K562 (cell line): Measurements from ENCODE around the gene AMER3. TPM values are rescaled to one million over a fixed set of nuclear protein-coding genes. Genes with fewer than 3 reads are reported as not detected.

ENCODE experiments used
- ATAC-seq: fragments of 200-7000 bp; cut with Tn5 transposase; 3 replicates; pipeline ENCODE4 v1.9.1; 2020; ENCODE audit warnings: moderate library complexity
- BruUV-seq: library from RNA; stranded (reverse); fragments of 400-500 nt; replicated peaks from 2 replicates; lab custom pipeline; 2021; lab: Mats Ljungman, UMichigan
- CTCF ChIA-PET: fragments of 300-600 bp; formaldehyde crosslinking; extraction: SDS; loops from one replicate; lab custom pipeline; 2021; ENCODE audit warnings: low intra/inter-chr PET ratio; lab: Yijun Ruan, JAX
- POLR2A ChIA-PET: fragments of 300-600, 350-650 bp; sonication (Branson Sonifier 250); formaldehyde crosslinking; extraction: SDS; loops from one replicate; lab custom pipeline; 2021; ENCODE audit warnings: antibody characterized with exemption, inconsistent platforms; lab: Yijun Ruan, JAX
- DNase-seq, 4 experiments: peaks; one replicate each; pipeline versions ENCODE4 v3.0.0 to v3.0.0-alpha.2; 2011 to 2018; ENCODE audit warnings: low spot score in 3 of 4, mixed read lengths in 3 of 4; ENCODE audit errors: extremely low read depth in 1 of 4
- FAIRE-seq: peaks from 2 replicates; lab custom pipeline; 2011; peaks lifted over from hg19 to GRCh38; lab: Jason Lieb, UNC
- H2AFZ ChIP-seq: 2 replicates; pipeline ENCODE4 v1.6.0; 2011; ENCODE audit warnings: low read depth, low read length, control low read depth, inconsistent platforms
- H3K27ac ChIP-seq: fragments of 200-600 bp; 3 replicates; pipeline ENCODE4 v1.8.0; 2011; ENCODE audit warnings: low read depth, mild to moderate bottlenecking, control low read depth, inconsistent platforms, low read length, moderate library complexity, mixed read lengths; ENCODE audit errors: extremely low read depth
- H3K27me3 ChIP-seq, 2 experiments: fragments of 300-600 bp in 1 of 2; 2 replicates in 1 of 2; 3 replicates in 1 of 2; pipeline versions ENCODE4 v1.6.0 to v1.8.0; 2011; ENCODE audit warnings: inconsistent platforms in 2 of 2, low read length in 2 of 2, mild to moderate bottlenecking in 1 of 2, mixed read lengths in 1 of 2, moderate library complexity in 1 of 2; ENCODE audit not compliant: control insufficient read depth in 2 of 2, insufficient read depth in 2 of 2
- H3K36me3 ChIP-seq: fragments of 300-600 bp; 3 replicates; pipeline ENCODE4 v1.8.0; 2011; ENCODE audit warnings: mild to moderate bottlenecking, low read length, inconsistent platforms; ENCODE audit not compliant: control insufficient read depth, insufficient read depth
- H3K4me1 ChIP-seq, 2 experiments: fragments of 200-600 bp in 1 of 2; replicated peaks in 1 of 2; 2 replicates in 1 of 2; 3 replicates in 1 of 2; pipeline versions ENCODE4 v1.5.1 to v1.8.0; 2011; ENCODE audit warnings: inconsistent platforms in 2 of 2, low read length in 2 of 2, mild to moderate bottlenecking in 1 of 2, mixed read lengths in 1 of 2, moderate library complexity in 1 of 2; ENCODE audit not compliant: control insufficient read depth in 2 of 2, insufficient read depth in 2 of 2
- H3K4me2 ChIP-seq: 2 replicates; pipeline ENCODE4 v1.6.1; 2011; ENCODE audit warnings: low read length, control low read depth, inconsistent platforms, mixed read lengths; ENCODE audit not compliant: insufficient read depth
- H3K4me3 ChIP-seq: fragments of 200-600 bp; sonication (generic), shearing (Covaris generic); 2 replicates; pipeline ENCODE4 v1.5.1; 2016; ENCODE audit warnings: control low read depth, inconsistent platforms
- H3K79me2 ChIP-seq: fragments of 200-600 bp; 3 replicates; pipeline ENCODE4 v1.8.0; 2011; ENCODE audit warnings: low read length, inconsistent platforms; ENCODE audit not compliant: control insufficient read depth, insufficient read depth
- H3K9ac ChIP-seq, 2 experiments: 2 replicates each; pipeline versions ENCODE4 v1.6.0 to v1.6.1; 2011; ENCODE audit warnings: low read depth in 2 of 2, low read length in 2 of 2, control low read depth in 1 of 2, inconsistent platforms in 1 of 2, mild to moderate bottlenecking in 1 of 2, mixed read lengths in 1 of 2; ENCODE audit not compliant: insufficient read depth in 1 of 2
- H3K9me1 ChIP-seq: one replicate; pipeline ENCODE4 v1.6.0; 2011; ENCODE audit warnings: inconsistent platforms, mild to moderate bottlenecking, low read length, moderate library complexity; ENCODE audit not compliant: control insufficient read depth, insufficient read depth
- H3K9me3 ChIP-seq: replicated peaks from 2 replicates; pipeline ENCODE4 v1.5.1; 2011; ENCODE audit warnings: low read depth, low read length, inconsistent platforms; ENCODE audit not compliant: control insufficient read depth, insufficient read depth
- H4K20me1 ChIP-seq: replicated peaks from 2 replicates; pipeline ENCODE4 v1.6.1; 2011; ENCODE audit warnings: low read length, inconsistent platforms, mixed read lengths; ENCODE audit not compliant: control insufficient read depth, insufficient read depth
- HEY1 ChIP-seq: fragments of 250-450 bp; sonication (Bioruptor Pico); IDR thresholded peaks from 2 replicates; pipeline ENCODE4 v1.5.0; 2020; ENCODE audit warnings: mild to moderate bottlenecking, moderate library complexity, borderline replicate concordance
- LARP7 ChIP-seq: fragments of 450-650 bp; IDR thresholded peaks from 2 replicates; pipeline ENCODE4 v1.6.1; 2016
- WGBS: fragments of 100-300 bp; shearing (Covaris generic); methylation state at CpG from one replicate; pipeline ENCODE4 v1.1.6; 2016; ENCODE audit warnings: low coverage, mixed read lengths; ENCODE audit not compliant: insufficient coverage; ENCODE audit errors: missing lambda C conversion rate; 5-methylcytosine and 5-hydroxymethylcytosine counted together
- in situ Hi-C: fragments of 300-500 bp; cut with MboI; formaldehyde crosslinking; loops from 4 replicates; pipeline ENCODE4 v1.15.0; 2018; ENCODE audit warnings: inconsistent platforms, mixed read lengths
- intact Hi-C: fragments of 100-400 bp; cut with micrococcal nuclease; formaldehyde crosslinking; loops from 2 replicates; pipeline ENCODE4 v1.14.2; 2022
- polyA plus RNA-seq, 8 experiments: library from polyadenylated mRNA; depleted of rRNA in 4 of 8; stranded (reverse) in 5 of 8; unstranded in 3 of 8; fragments of >200 nt; fragmentation: Nextera tagmentation in 2 of 8; fragmentation: Illumina TruSeq in 1 of 8; extraction: Ambion mirVana in 2 of 8; extraction: Trizol in 1 of 8; gene quantifications; 2 replicates each; pipeline versions ENCODE4 v1.2.1 to v1.2.3, GENCODE V29; 2011 to 2014; ENCODE audit warnings: inconsistent platforms in 1 of 8, missing spikeins in 1 of 8
- total RNA-seq, 7 experiments: library from RNA; depleted of rRNA in 6 of 7; stranded (reverse); fragments of >200 nt in 6 of 7; fragmentation: Illumina TruSeq in 2 of 7; extraction: Trizol in 2 of 7; gene quantifications; 2 replicates each; pipeline versions ENCODE4 v1.2.1 to v1.2.3, GENCODE V29; 2011 to 2021; ENCODE audit warnings: low replicate concordance in 1 of 7

The AMER3 gene
- total and polyA plus RNA-seq, 9 of the 15 experiments (the other 6 are each of a cell fraction or from before 2014, with no cell fraction given): not detected

DNA sequence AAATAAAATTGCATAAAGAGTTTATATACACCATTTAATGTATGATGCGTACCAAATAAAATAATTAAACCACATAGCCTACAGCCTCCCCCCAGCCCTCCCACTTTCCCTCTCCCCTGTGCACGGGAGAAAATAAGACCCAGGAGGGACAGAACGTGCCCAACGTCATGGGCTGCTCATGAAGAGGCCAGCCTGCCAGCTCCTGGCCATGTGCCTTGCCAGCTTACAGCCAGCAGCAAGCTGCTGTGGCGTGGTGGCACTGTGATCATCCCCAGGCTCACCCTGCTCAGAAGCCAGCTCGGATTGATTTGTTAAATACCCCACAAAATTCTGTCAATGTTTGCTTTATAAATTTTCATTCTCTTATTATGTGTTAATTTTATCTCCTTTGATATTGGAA, 18.9 kb upstream of the AMER3 start:
- Histone ChIP-seq H3K27me3 (peaks cover 17 to 44% of the 10 kb centered on the region in 2 experiments), H3K4me3 (no peak overlapping the region), H2AFZ (no peak overlapping the region), H3K4me2 (no peak overlapping the region), H3K9ac (no peak overlapping the region), H3K4me1 (0 out of 5 replicates have a peak, but pooled peaks cover 0 to 3% of the 10 kb centered on the region in 2 experiments), H3K79me2 (no peaks in the 10 kb centered on the region), H3K36me3 (no peaks in the 10 kb centered on the region), H3K27ac (no peak overlapping the region), H3K9me3 (no peaks in the 10 kb centered on the region), H3K9me1 (no peaks in the 10 kb centered on the region), H4K20me1 (no peaks in the 10 kb centered on the region)
- POLR2A ChIA-PET: no interaction called here
- intact Hi-C loops (no loop called here), in situ Hi-C loops (no loop called here)
- TF ChIP-seq HEY1 (CRISPR knock-in tag): no peak
- 4% methylated on average over 6 of the region's 6 CpGs for WGBS
- CTCF ChIA-PET: no interaction called here
- no TSS peak for BruUV-seq
- FAIRE-seq (no peak), ATAC-seq (no peak), DNase-seq (no peak)

DNA sequence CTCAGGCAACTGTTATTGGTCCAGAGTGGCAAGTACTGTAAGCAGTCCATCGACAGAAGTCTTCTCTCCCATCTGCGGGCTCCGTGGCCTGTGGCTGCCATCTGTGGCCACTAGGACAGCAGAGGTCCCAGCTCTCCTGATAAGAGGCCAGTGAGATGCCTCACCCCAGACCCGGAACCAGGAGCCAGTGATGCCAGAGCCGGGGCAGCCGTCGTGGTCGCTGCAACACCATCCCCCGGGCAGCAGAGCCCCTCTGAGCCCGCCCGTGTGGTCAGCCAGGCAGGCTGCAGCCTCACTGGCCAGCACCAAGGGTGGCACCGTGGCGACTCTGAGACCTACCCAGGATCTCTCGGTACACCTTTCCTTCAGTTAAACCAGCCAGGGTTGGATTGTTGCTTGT, 17.7 kb upstream of the AMER3 start:
- POLR2A ChIA-PET: interaction anchor here (0.6 to 1.5 kb wide), 2 partner anchors 8 to 61 kb away, joined by 3 read pairs; partner anchors contain the start of gene GPR148
- in situ Hi-C loops: no loop called here
- FAIRE-seq: no peak

More for the DNA sequence above, 17.7 kb upstream of the AMER3 start:
- H4K20me1 ChIP-seq: no peaks in the 10 kb centered on the region
- CTCF ChIA-PET: no interaction called here
- peaks cover 17 to 40% of the 10 kb centered on the region in 2 experiments for H3K27me3 ChIP-seq
- H3K9ac ChIP-seq: no peak overlapping the region
- no peaks in the 10 kb centered on the region for H3K9me1 ChIP-seq
- H3K27ac ChIP-seq: no peak overlapping the region
- 0 out of 5 replicates have a peak, but pooled peaks cover 0 to 3% of the 10 kb centered on the region in 2 experiments for H3K4me1 ChIP-seq
- WGBS: 3% methylated on average over 14 of the region's 14 CpGs
- no peaks in the 10 kb centered on the region for H3K9me3 ChIP-seq
- no peaks in the 10 kb centered on the region for H3K79me2 ChIP-seq
- H3K36me3 ChIP-seq: no peaks in the 10 kb centered on the region
- intact Hi-C loops: no loop called here
- DNase-seq (no peak), ATAC-seq (peak; percentile 34; the same call in 1 of the 3 replicates)
- no TSS peak for BruUV-seq
- H3K4me2 ChIP-seq: no peak overlapping the region
- no peak overlapping the region for H2AFZ ChIP-seq
- TF ChIP-seq LARP7: no peak
- no peak overlapping the region for H3K4me3 ChIP-seq
